GM12875 (cell line): ENCODE measurements around the gene ASCL2.

Experiments used
- H3K4me3 ChIP-seq: one replicate; pipeline ENCODE4 v1.5.1; 2011; ENCODE audit warnings: low read depth, low read length, control low read depth
- TF ChIP-seq, protein P1 (sequence below): IDR thresholded peaks from 2 replicates; pipeline ENCODE4 v1.5.1; 2011; ENCODE audit warnings: low read depth, mild to moderate bottlenecking, control low read depth, inconsistent platforms, low read length, moderate library complexity, borderline replicate concordance; ENCODE audit not compliant: insufficient read depth

Gene ASCL2

DNA sequence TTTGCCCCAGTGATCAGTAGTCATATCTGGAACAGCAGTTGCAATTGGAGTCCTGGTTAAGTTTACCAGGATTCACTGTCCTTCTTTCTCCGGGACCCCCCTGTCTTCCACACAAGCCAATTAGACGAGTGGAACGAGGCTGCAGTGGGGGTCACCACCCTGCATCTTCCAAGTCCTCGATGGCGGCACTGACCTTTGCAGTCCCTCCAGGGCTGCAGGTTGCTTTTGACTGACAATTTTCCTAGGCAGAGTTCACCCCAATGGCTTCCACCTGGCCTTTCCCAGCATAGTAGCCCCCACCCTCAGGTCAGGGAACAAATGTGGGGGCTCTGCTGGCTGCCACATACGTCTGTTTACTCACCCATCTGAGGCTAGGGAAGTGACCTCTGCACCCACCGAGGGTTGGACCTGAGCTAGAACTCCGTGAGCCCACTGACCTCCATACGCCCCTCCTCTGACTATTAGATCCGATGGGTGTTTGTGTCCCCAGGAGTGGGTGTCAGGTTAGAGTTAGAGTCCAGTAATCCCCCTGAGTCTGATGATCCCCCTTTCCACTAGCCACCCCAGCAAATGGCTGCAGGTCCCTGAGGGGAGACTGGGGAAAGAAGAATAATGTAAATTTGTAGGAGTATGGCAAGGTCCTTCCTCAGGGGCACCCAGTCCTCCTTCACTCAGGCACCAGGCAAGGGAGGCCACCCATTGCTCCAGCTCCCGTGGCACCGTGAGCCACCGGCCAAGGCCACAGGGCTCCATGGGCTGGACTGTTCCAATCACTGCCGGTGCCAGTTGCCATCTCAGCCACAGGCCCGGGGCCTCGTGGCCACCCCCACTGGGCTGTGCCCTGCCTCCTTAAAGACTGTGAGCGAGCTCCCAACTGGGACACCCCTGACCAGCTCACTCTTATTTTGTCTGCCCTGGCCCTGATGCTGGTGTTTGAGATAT lies 25.9 kb upstream of the ASCL2 start:
- no peak overlapping the region for H3K4me3 ChIP-seq
- TF ChIP-seq, protein P1, sequence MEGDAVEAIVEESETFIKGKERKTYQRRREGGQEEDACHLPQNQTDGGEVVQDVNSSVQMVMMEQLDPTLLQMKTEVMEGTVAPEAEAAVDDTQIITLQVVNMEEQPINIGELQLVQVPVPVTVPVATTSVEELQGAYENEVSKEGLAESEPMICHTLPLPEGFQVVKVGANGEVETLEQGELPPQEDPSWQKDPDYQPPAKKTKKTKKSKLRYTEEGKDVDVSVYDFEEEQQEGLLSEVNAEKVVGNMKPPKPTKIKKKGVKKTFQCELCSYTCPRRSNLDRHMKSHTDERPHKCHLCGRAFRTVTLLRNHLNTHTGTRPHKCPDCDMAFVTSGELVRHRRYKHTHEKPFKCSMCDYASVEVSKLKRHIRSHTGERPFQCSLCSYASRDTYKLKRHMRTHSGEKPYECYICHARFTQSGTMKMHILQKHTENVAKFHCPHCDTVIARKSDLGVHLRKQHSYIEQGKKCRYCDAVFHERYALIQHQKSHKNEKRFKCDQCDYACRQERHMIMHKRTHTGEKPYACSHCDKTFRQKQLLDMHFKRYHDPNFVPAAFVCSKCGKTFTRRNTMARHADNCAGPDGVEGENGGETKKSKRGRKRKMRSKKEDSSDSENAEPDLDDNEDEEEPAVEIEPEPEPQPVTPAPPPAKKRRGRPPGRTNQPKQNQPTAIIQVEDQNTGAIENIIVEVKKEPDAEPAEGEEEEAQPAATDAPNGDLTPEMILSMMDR: no peak

DNA sequence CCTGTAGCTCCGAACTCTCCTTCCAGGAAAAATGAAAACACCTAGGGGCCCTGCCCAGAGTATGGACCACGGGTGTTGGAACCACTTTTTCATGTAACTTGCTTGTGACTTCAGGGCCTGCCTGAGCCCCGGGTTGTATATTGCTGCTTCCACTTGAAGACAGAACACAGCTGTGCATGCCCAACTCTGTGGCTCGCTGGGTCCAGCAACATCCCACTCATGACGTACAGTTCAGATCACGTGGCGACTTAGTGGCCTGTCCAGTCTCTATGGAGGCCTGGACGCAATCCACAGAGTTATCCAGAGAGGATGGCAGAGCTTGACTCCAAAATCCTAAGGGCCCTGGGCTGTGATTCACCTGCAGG lies 24.5 kb upstream of the ASCL2 start:
- TF ChIP-seq, protein P1: no peak
- H3K4me3 ChIP-seq: no peak overlapping the region

DNA sequence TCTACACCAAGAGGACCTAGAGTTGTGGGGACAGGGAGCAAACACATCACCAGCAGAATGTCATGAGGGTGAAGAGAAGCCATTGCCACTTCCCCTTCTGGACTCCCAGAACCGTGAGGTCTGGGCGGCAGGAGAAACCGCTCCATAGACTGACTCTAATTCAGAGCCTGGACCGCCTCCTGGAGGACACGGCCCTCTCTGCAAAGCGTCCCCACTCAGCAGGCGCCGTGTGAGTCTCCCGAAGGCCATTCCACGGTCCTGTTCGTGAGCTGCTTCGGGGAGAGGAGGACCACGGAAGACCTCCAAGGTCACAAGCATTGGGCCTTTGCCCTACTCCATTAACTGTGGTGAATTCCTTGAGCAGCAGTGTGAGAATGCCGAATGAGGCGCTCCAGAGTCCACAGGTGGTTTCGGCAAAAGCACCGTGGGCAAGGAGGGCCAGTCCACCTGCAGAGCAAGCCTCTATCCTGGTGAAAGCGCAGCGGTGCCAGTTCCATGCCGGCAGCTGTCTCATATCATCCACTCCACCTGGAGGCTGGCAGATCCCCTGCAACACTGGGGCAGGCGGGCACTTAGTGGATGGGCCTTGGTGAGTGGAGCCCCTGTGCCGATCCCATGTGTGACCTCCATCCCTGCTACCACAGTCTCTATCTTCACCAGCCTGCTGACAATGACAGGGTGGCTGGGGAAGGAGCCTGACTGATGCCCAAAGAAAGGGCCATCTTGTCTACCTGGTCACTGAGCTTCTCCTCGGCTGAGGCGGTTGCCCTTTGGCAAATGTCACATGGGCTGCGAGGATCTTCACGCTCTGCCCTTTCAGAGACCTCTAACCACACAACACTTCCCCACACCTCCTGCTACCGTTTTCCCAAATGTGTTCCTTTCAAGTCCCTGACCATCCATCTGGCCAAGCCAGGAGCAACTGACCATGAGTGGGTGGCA lies 23.9 kb upstream of the ASCL2 start:
- TF ChIP-seq, protein P1: no peak

DNA sequence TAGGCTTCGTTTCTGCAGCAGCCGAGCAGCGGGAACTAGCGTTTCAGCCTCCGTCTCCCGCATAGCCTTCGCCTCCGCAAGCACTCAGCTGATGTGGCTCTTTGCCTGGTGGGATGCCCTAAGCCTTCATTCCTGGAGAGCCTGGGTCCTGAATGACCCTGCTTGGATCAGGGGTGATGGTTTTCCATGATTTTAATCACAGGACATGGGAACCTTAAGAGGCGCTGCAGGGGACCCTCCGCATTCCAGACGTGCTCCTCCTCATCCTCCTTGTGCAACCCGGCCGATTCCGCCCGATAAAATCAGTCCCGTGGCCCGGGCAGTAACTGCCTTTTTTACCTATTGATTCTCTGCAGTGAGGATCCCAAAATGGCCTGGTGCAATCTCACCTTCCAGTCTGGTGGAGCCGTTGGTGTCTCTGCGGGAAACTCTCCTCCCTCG lies 23.2 kb upstream of the ASCL2 start:
- no peak overlapping the region for H3K4me3 ChIP-seq
- TF ChIP-seq, protein P1: no peak

More for the DNA sequence above, 23.9 kb upstream of the ASCL2 start:
- H3K4me3 ChIP-seq: no peak overlapping the region

DNA sequence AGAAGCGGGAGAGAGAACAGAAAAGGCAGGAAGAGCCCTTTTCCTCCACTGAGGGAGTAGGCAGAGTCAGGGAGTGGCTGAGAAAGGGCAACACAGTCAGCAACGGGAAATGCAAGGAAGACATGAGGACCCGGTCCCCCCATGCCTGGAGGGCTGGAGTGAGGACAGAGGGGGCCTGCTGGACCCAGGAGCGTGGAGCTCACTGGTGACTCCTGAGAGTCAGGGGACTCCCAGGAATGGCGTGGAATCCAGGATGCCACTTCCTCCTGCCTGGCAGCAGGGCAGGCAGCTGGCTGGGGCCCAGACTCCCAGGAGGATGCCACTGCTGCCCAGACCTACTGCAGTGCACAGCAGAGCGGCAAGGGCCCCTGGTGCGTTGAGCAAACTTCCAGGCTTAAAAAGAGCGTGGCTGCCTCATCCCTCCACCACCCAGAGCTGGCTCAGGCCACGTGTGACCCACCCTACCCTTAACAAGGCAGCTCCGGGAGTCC lies 20.0 kb upstream of the ASCL2 start:
- TF ChIP-seq, protein P1: no peak
- H3K4me3 ChIP-seq: no peak overlapping the region

DNA sequence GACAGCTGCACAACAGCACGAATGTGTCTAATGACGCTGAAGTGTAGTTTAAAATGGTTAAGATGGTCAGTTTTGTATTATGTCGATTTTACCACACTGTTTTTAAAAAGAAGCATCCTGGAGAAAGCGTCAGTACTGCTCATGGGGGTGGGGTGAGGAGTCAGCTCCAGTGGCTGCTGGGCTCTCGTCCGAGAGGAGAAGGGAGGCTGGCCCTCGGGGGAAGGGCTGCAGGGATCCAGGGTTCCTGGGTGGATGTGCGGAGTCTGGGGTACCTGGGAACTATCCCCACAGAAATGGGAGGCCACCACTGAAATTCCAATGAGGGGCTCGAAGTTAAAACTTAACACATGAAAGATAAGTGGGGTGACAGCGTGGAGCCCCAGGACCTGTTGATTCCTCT lies 19.5 kb upstream of the ASCL2 start:
- no peak overlapping the region for H3K4me3 ChIP-seq
- TF ChIP-seq, protein P1: no peak
